Endodermal cell (in vitro differentiated cells): Measurements from ENCODE around the gene RESP18. TPM values are rescaled to one million over a fixed set of nuclear protein-coding genes. Genes with fewer than 3 reads are reported as not detected.

ENCODE experiments used
- DNase-seq: peaks from one replicate; pipeline ENCODE4 v3.0.0-alpha.2; 2017
- H3K27ac ChIP-seq: 2 replicates; pipeline ENCODE4 v1.5.1; 2013; ENCODE audit warnings: mild to moderate bottlenecking, low read depth, low read length, moderate library complexity
- H3K27me3 ChIP-seq: 2 replicates; pipeline ENCODE4 v1.6.1; 2013; ENCODE audit warnings: mild to moderate bottlenecking, low read length, moderate library complexity; ENCODE audit not compliant: insufficient read depth, control insufficient read depth, poor library complexity, severe bottlenecking
- H3K36me3 ChIP-seq: 2 replicates; pipeline ENCODE4 v1.7.0; 2013; ENCODE audit warnings: mild to moderate bottlenecking, low read length, moderate library complexity; ENCODE audit not compliant: control insufficient read depth, insufficient read depth
- H3K4me1 ChIP-seq: one replicate; pipeline ENCODE4 v1.7.0; 2013; ENCODE audit warnings: low read length; ENCODE audit not compliant: control insufficient read depth, insufficient read depth
- H3K4me3 ChIP-seq: 2 replicates; pipeline ENCODE4 v1.5.1; 2013; ENCODE audit warnings: mild to moderate bottlenecking, low read length, moderate library complexity
- H3K9ac ChIP-seq: 2 replicates; pipeline ENCODE4 v1.6.1; 2013; ENCODE audit warnings: mild to moderate bottlenecking, low read length, moderate library complexity; ENCODE audit not compliant: poor library complexity, severe bottlenecking; ENCODE audit errors: extremely low read depth
- H3K9me3 ChIP-seq: 2 replicates; pipeline ENCODE4 v1.6.1; 2013; ENCODE audit warnings: mild to moderate bottlenecking, low read length, moderate library complexity; ENCODE audit not compliant: control insufficient read depth
- H3K27ac Mint-ChIP-seq: 2 replicates; pipeline ENCODE4 v1.8.0; 2020; ENCODE audit warnings: mixed read lengths
- H3K27me3 Mint-ChIP-seq: 2 replicates; pipeline ENCODE4 v1.8.0; 2021; ENCODE audit warnings: mild to moderate bottlenecking, mixed read lengths; ENCODE audit not compliant: insufficient read depth
- H3K36me3 Mint-ChIP-seq: 2 replicates; pipeline ENCODE4 v1.8.0; 2020; ENCODE audit warnings: low read depth, mixed read lengths
- H3K4me1 Mint-ChIP-seq: 2 replicates; pipeline ENCODE4 v1.8.0; 2020; ENCODE audit warnings: mixed read lengths
- H3K4me3 Mint-ChIP-seq: 2 replicates; pipeline ENCODE4 v1.8.0; 2020; ENCODE audit warnings: mild to moderate bottlenecking, moderate library complexity, mixed read lengths
- H3K9me3 Mint-ChIP-seq: 2 replicates; pipeline ENCODE4 v1.8.0; 2020; ENCODE audit warnings: mild to moderate bottlenecking, mixed read lengths
- WGBS, 2 experiments: methylation state at CpG; one replicate each; pipeline versions ENCODE4 v1.1.5 to v1.1.7; 2013; ENCODE audit warnings: missing lambda C conversion rate in 2 of 2, mixed read lengths in 1 of 2; ENCODE audit not compliant: insufficient coverage in 1 of 2, insufficient read length in 1 of 2; 5-methylcytosine and 5-hydroxymethylcytosine counted together
- total RNA-seq, 2 donors: library from RNA; stranded (reverse); fragmentation: NEBNext Ultra II Directional in 1 of 2; extraction: Animal tissue kit (Norgen Biotek cat#: 25700) in 1 of 2; gene quantifications; 2 replicates in 1 of 2; 3 replicates in 1 of 2; pipeline ENCODE4 v1.2.1, GENCODE V29; 2021
- TF ChIP-seq, protein P1 (sequence below): fragments of 200-600 bp; sonication (generic); conservative IDR thresholded peaks from 2 replicates; pipeline ENCODE4 v1.5.0; 2021; ENCODE audit warnings: antibody characterized with exemption, mild to moderate bottlenecking

The RESP18 gene
- total RNA-seq, 2 donors from 2014 or later = not detected

DNA sequence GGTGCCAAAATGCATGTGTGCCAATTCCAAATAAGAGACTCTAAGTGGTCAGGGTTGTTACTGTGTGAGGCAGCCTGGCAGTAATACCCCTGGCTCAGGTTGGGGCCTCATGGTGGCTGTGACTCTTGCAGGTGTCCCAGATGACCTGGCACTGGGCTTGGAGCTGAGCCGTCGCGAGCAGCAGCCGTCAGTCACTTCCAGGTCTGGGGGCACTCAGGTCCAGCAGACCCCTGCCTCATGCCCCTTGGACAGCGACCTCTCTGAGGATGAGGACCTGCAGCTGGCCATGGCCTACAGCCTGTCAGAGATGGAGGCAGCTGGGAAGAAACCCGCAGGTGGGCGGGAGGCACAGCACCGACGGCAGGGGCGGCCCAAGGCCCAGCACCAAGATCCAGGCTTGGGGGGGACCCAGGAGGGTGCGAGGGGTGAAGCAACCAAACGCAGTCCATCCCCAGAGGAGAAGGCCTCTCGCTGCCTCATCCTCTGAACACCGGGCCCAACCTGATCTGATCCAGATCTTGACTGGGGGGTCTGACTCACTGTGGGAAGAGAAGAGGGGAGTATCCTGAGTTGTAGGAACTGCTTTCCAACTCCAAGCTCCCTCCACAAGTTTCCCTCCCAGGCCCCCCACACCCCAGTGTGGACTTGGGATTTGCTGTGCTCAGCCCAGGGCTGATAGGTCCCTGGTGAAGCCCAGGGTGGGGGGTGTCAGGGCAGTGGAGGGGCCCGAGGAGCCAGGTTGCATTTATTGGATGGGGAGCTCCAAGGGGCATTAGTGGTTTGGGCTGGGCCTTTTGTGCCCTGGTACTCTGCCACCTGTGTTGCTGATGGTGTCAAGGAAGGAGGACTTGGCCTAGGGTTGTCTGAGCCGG is 47.8 kb downstream of the RESP18 start:
- Mint-ChIP-seq H3K36me3 (peaks cover 25% of the 10 kb centered on the region), H3K4me1 (peaks cover 22% of the 10 kb centered on the region), H3K27ac (no peak overlapping the region), H3K4me3 (no peak overlapping the region), H3K27me3 (no peaks in the 10 kb centered on the region), H3K9me3 (no peaks in the 10 kb centered on the region)
- Histone ChIP-seq H3K27ac (no peak overlapping the region), H3K9me3 (no peaks in the 10 kb centered on the region), H3K4me3 (no peak overlapping the region), H3K4me1 (peaks cover 13% of the 10 kb centered on the region), H3K36me3 (peaks cover 40% of the 10 kb centered on the region), H3K9ac (no peak overlapping the region), H3K27me3 (no peaks in the 10 kb centered on the region)
- 96 to 99% methylated on average over 11 to 16 of the region's 16 CpGs for WGBS, 2 experiments
- TF ChIP-seq, protein P1, sequence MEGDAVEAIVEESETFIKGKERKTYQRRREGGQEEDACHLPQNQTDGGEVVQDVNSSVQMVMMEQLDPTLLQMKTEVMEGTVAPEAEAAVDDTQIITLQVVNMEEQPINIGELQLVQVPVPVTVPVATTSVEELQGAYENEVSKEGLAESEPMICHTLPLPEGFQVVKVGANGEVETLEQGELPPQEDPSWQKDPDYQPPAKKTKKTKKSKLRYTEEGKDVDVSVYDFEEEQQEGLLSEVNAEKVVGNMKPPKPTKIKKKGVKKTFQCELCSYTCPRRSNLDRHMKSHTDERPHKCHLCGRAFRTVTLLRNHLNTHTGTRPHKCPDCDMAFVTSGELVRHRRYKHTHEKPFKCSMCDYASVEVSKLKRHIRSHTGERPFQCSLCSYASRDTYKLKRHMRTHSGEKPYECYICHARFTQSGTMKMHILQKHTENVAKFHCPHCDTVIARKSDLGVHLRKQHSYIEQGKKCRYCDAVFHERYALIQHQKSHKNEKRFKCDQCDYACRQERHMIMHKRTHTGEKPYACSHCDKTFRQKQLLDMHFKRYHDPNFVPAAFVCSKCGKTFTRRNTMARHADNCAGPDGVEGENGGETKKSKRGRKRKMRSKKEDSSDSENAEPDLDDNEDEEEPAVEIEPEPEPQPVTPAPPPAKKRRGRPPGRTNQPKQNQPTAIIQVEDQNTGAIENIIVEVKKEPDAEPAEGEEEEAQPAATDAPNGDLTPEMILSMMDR = no peak
- no peak for DNase-seq

DNA sequence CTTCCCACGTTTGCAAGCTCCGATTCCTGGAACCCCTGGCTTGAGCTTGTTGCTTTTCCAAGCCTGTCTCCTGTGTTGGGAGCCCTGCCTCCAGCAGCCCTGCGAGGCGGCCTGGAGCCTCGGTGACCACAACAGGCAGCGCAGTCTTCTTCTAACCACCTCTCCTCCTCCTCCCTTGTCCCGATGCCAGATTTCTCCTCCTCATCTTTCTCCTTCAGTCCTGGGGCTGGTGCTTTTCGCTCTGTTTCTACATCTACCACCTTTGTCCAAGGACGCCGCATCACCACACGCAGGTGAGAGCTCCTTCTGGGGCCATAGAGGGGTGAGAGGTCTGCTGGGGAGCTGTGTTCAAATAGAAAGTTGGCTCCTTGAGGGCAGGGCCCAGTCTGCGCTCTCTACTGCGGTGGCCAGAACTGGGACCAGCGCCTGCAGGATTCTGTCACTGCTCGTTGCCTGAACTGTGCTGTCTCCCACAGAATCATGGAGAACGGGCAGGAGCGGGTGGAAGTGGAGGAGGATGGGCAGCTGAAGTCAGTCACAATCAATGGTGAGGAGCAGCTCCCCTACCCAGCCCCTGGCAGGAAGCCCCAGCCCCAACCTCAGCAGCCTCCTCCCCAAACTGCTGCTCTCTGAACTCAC is 49.5 kb downstream of the RESP18 start:
- Histone ChIP-seq H3K27ac (no peak overlapping the region), H3K36me3 (peaks cover 40% of the 10 kb centered on the region), H3K9ac (no peak overlapping the region), H3K4me3 (no peak overlapping the region), H3K4me1 (peaks cover 19% of the 10 kb centered on the region), H3K27me3 (no peaks in the 10 kb centered on the region), H3K9me3 (no peaks in the 10 kb centered on the region)
- DNase-seq = no peak
- TF ChIP-seq, protein P1 = no peak
- Mint-ChIP-seq H3K27me3 (no peaks in the 10 kb centered on the region), H3K36me3 (peaks cover 25% of the 10 kb centered on the region), H3K4me1 (peaks cover 29% of the 10 kb centered on the region), H3K9me3 (no peaks in the 10 kb centered on the region), H3K27ac (peak overlapping the region; percentile 14), H3K4me3 (no peak overlapping the region)
- 96 to 100% methylated on average over 6 to 17 of the region's 17 CpGs for WGBS, 2 experiments

DNA sequence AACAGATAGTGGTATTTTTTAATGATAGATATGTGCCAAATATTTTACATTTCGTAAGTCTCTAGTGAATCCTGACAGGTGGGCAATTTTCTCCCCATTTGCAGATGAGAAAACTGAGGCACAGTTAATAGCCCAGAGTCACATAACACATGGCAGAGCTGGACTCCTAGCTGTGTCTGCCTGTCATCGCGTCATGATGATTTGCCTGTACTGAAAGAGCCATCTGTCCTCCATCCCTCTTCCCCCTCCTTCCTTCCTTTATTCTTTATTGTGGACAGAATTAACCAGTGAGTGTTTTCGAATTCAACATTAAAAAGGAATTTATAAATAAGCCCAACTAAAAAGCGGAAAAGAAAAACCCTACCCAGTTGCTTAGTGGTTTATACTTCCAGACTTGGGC is 50.2 kb downstream of the RESP18 start:
- no peaks in the 10 kb centered on the region for H3K9me3 Mint-ChIP-seq
- H3K27ac ChIP-seq = no peak overlapping the region
- no peaks in the 10 kb centered on the region for H3K9me3 ChIP-seq
- H3K4me1 ChIP-seq = peaks cover 22% of the 10 kb centered on the region
- DNase-seq = no peak
- H3K4me3 Mint-ChIP-seq = no peak overlapping the region
- H3K4me1 Mint-ChIP-seq = peaks cover 35% of the 10 kb centered on the region
- no peak overlapping the region for H3K9ac ChIP-seq
- H3K36me3 ChIP-seq = peaks cover 40% of the 10 kb centered on the region
- H3K27me3 Mint-ChIP-seq = no peaks in the 10 kb centered on the region
- TF ChIP-seq, protein P1 = no peak
- H3K27ac Mint-ChIP-seq = no peak overlapping the region
- H3K27me3 ChIP-seq = no peaks in the 10 kb centered on the region
- peaks cover 25% of the 10 kb centered on the region for H3K36me3 Mint-ChIP-seq
- no peak overlapping the region for H3K4me3 ChIP-seq
- 94 to 98% methylated on average over 5 of the region's 5 CpGs for WGBS, 2 experiments
